ENCODE data around the gene ZNF554. TPM values are rescaled to one million over a fixed set of nuclear protein-coding genes. Genes with fewer than 3 reads are reported as not detected.

Gene ZNF554
- total and polyA plus RNA-seq, 2 of the 8 experiments (the other 6 are each of a cell fraction or from before 2014, with no cell fraction given): 1.8 to 5.7 TPM

DNA sequence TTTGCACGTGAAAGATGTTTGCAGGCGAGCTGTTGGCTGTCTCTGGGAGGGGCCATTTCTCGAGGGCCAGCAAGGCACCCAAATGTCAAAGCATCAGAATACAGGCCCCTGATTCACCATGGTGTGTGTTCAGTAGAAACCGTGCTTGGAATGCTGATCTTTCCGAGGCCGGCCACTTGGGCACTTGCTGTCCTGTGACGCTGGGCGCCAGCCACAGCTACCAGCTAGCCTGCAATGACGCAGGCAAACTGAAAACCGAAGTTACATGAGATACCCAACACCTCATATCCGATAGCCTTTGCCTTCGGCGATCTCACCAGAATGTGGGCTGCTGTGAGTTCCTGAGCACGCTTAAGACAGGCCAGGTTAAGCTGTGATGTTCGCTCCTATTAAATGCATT is 22.4 kb upstream of the ZNF554 start (continued):
- TF ChIP-seq TCF12 (IDR thresholded peaks at IDR 0.05; ENCODE audit: low read depth, low read length) (no peak), JUN (IDR thresholded peaks at IDR 0.05; ENCODE audit: low read depth, low read length) (no peak), TAF7 (optimal IDR thresholded peaks at IDR 0.05; ENCODE audit: borderline replicate concordance, low read depth, low read length) (no peak), EZH2 (IDR thresholded peaks at IDR 0.05; ENCODE audit: low read depth, low read length, severe bottlenecking) (no peak), FOSL1 (IDR thresholded peaks at IDR 0.05; ENCODE audit: insufficient read depth, low read depth, low read length) (no peak)
